SH-SY5Y (cell line): Measurements from ENCODE around the gene SYCN.
"Not testable (repeated sequence)": the region's sequence is repeated elsewhere in the genome, so short reads cannot be mapped to it uniquely, and the experiment has no call there.

Experiments used
- GATA2 ChIP-seq: IDR thresholded peaks from 2 replicates; pipeline ENCODE4 v1.6.1; 2011; ENCODE audit warnings: mild to moderate bottlenecking, low read depth, low read length
- GATA3 ChIP-seq: IDR thresholded peaks from 2 replicates; pipeline ENCODE4 v1.6.1; 2011; ENCODE audit warnings: low read depth, mild to moderate bottlenecking, low read length, moderate library complexity

Gene SYCN

GRCh38 chr19:39203372-39204341 is at the start of gene SYCN:
SYCN (minus strand) TSS chr19:39204263; CDS start chr19:39204254, 9 bp downstream.
- TF ChIP-seq GATA3 (no peak), GATA2 (no peak)

GRCh38 chr19:39253374-39254149 is 49.5 kb upstream of the SYCN start:
- TF ChIP-seq GATA2 (no peak), GATA3 (no peak)

- TF ChIP-seq GATA3, result no peak
- no peak for TF ChIP-seq GATA2
These were observed 48.4 kb upstream of the SYCN start for GRCh38 chr19:39252458-39252857.

- no peak for TF ChIP-seq GATA2
- no peak for TF ChIP-seq GATA3
These were observed 47.8 kb upstream of the SYCN start for GRCh38 chr19:39251846-39252245.

- TF ChIP-seq GATA3, result no peak
- no peak for TF ChIP-seq GATA2
These were observed 47.0 kb upstream of the SYCN start for GRCh38 chr19:39251081-39251480.

- TF ChIP-seq GATA3 (no peak), GATA2 (no peak)
These were observed 44.7 kb upstream of the SYCN start, which contains the start of gene IFNL4 for GRCh38 chr19:39248806-39249205. IFNL4 (minus strand) TSS chr19:39248856.

GRCh38 chr19:39247701-39248664 is 43.9 kb upstream of the SYCN start:
- TF ChIP-seq GATA2 (no peak), GATA3 (no peak)

GRCh38 chr19:39246951-39247669 is 43.0 kb upstream of the SYCN start:
- no peak for TF ChIP-seq GATA3
- no peak for TF ChIP-seq GATA2

GRCh38 chr19:39244410-39245100 is 40.5 kb upstream of the SYCN start, which contains the start of gene IFNL3:
IFNL3 (minus strand) TSS chr19:39245006; CDS start chr19:39244967, 39 bp downstream.
- not testable (repeated sequence) for TF ChIP-seq GATA3, GATA2

GRCh38 chr19:39240421-39240820 is 36.4 kb upstream of the SYCN start:
- TF ChIP-seq GATA2 (no peak), GATA3 (no peak)

- TF ChIP-seq GATA3, result no peak
- no peak for TF ChIP-seq GATA2
These were observed 34.9 kb upstream of the SYCN start for GRCh38 chr19:39238944-39239343.

- TF ChIP-seq GATA2 (no peak), GATA3 (no peak)
These were observed 34.1 kb upstream of the SYCN start for GRCh38 chr19:39238209-39238608.
